ENCODE data around the gene GPR162. TPM values are rescaled to one million over a fixed set of nuclear protein-coding genes. Genes with fewer than 3 reads are reported as not detected.

GPR162 gene
- total RNA-seq, 3 donors from 2014 or later (not counting 1 experiment from before 2014, with no cell fraction given): 0.39 to 2.1 (median 0.68) TPM

DNA sequence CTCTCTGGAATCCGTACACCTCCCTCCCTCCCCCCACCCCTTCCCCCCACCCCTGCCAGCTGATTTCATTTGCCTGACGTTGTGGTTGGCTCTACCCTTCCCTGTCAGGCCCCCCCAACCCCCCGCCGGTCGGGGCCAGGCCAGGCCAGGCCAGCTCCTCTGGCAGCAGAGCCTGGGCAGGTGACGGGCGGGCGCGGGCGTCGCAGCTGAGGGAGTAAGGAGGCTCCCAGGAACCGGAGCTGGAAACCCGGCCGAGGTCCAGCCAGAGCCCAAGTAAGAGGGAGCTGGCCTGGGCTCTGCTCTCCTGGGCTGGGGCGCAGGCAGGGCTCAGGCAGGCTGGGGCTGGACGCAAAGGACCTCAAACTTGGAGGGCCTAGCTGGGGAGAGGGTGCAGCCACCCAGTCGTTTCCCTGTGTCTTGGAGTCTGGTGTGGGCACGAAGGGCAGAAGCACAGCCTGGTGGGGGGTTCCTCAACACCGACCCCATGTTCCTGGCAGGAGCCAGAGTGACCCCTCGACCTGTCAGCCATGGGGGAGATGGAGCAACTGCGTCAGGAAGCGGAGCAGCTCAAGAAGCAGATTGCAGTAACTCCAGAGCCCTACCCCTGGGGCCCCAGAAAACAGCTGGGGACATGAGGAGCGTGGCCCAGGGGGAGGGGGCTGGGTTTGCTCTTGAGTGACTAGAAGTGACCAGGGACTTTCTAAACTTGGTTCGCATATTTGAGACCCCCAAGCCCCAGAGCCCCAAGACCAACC, 19.3 kb downstream of the GPR162 start, which contains the start of gene GNB3:
Gene GNB3, plus strand, starts transcription at position 165 of the 755 bp plus-strand sequence. Its CDS starts 363 bp downstream, at position 528.
- H3K27ac Mint-ChIP-seq: no peak within 1 kb of the TSS
- no peaks in the 10 kb centered on the region for H3K36me3 ChIP-seq (ENCODE audit: control insufficient read depth, insufficient read depth, low read length)
- ATAC-seq (no peak), DNase-seq (no peak)
- H3K4me1 Mint-ChIP-seq: no peaks in the 10 kb centered on the region
- no peaks in the 10 kb centered on the region for H3K9me3 ChIP-seq (ENCODE audit: control insufficient read depth, insufficient read depth, low read length)
- H3K9me3 Mint-ChIP-seq: no peaks in the 10 kb centered on the region
- peaks cover 1% of the 10 kb centered on the region for H3K4me1 ChIP-seq (ENCODE audit: control insufficient read depth, insufficient read depth, low read length)
- no peak within 1 kb of the TSS for H3K4me3 Mint-ChIP-seq
- TF ChIP-seq, protein P1, sequence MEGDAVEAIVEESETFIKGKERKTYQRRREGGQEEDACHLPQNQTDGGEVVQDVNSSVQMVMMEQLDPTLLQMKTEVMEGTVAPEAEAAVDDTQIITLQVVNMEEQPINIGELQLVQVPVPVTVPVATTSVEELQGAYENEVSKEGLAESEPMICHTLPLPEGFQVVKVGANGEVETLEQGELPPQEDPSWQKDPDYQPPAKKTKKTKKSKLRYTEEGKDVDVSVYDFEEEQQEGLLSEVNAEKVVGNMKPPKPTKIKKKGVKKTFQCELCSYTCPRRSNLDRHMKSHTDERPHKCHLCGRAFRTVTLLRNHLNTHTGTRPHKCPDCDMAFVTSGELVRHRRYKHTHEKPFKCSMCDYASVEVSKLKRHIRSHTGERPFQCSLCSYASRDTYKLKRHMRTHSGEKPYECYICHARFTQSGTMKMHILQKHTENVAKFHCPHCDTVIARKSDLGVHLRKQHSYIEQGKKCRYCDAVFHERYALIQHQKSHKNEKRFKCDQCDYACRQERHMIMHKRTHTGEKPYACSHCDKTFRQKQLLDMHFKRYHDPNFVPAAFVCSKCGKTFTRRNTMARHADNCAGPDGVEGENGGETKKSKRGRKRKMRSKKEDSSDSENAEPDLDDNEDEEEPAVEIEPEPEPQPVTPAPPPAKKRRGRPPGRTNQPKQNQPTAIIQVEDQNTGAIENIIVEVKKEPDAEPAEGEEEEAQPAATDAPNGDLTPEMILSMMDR (IDR thresholded peaks at IDR 0.05): no peak
- 86% methylated on average over 24 of the region's 24 CpGs for WGBS (ENCODE audit: insufficient coverage)
- H3K27me3 Mint-ChIP-seq (ENCODE audit: low read depth in 2 of 2): no peaks in the 10 kb centered on the region
- H3K4me3 ChIP-seq (ENCODE audit: low read length): no peak within 1 kb of the TSS
- intact Hi-C loops (cut with micrococcal nuclease): no loop called here
- no peaks in the 10 kb centered on the region for H3K36me3 Mint-ChIP-seq
- no peak within 1 kb of the TSS for H3K27ac ChIP-seq (ENCODE audit: low read length)
- no peaks in the 10 kb centered on the region for H3K27me3 ChIP-seq (ENCODE audit: control insufficient read depth, insufficient read depth, low read length)

DNA sequence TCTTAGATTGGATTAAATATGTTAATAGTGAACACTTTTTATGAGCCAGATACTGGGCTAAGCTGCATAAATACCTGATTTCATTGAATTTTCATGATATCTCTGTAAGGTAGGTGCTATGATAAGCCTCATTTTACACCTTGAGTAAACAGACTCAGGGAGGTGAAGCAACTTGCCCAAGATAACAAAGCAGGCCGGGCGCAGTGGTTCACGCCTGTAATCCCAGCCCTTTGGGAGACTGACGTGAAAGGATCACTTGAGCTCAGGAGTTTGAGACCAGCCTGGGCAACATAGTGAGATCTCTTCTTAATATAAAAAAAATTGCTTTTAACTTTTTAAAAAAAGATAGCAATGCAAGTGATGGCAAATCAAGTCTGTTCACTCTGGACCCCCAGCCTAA, 20.5 kb downstream of the GPR162 start:
- no peak overlapping the region for H3K27ac Mint-ChIP-seq
- H3K4me1 Mint-ChIP-seq: no peaks in the 10 kb centered on the region
- no peak for DNase-seq
- H3K9me3 Mint-ChIP-seq: no peaks in the 10 kb centered on the region
- Histone ChIP-seq H3K36me3 (ENCODE audit: control insufficient read depth, insufficient read depth, low read length) (no peaks in the 10 kb centered on the region), H3K9me3 (ENCODE audit: control insufficient read depth, insufficient read depth, low read length) (no peaks in the 10 kb centered on the region), H3K4me1 (ENCODE audit: control insufficient read depth, insufficient read depth, low read length) (no peaks in the 10 kb centered on the region), H3K4me3 (ENCODE audit: low read length) (no peak overlapping the region), H3K27ac (ENCODE audit: low read length) (no peak overlapping the region), H3K27me3 (ENCODE audit: control insufficient read depth, insufficient read depth, low read length) (no peaks in the 10 kb centered on the region)
- no peaks in the 10 kb centered on the region for H3K36me3 Mint-ChIP-seq
- intact Hi-C loops (cut with micrococcal nuclease): no loop called here
- TF ChIP-seq, protein P1 (IDR thresholded peaks at IDR 0.05): no peak
- no peak overlapping the region for H3K4me3 Mint-ChIP-seq
- 96% methylated on average over 4 of the region's 4 CpGs for WGBS (ENCODE audit: insufficient coverage)
- no peak for ATAC-seq
- no peaks in the 10 kb centered on the region for H3K27me3 Mint-ChIP-seq (ENCODE audit: low read depth in 2 of 2)

DNA sequence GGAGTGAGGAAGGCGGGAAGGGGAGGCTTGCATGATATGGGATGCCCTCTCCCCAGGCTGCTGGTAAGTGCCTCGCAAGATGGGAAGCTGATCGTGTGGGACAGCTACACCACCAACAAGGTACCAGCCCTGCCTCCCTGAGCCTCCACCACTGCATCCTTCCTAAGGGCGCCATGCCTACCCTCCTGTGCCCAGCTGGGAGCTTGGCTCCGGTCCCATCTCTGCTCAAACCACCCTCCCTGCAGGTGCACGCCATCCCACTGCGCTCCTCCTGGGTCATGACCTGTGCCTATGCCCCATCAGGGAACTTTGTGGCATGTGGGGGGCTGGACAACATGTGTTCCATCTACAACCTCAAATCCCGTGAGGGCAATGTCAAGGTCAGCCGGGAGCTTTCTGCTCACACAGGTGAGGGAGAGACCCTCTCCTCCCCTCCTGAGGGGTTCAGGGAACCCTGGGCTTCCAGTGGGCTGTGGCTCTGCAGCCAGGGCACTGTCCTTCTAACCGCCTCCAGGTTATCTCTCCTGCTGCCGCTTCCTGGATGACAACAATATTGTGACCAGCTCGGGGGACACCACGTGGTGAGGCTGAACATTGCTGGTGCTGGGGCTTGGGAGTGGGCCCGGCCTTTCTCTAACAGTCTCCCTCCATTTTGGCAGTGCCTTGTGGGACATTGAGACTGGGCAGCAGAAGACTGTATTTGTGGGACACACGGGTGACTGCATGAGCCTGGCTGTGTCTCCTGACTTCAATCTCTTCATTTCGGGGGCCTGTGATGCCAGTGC, 21.7 kb downstream of the GPR162 start:
- DNase-seq: no peak
- no peaks in the 10 kb centered on the region for H3K27me3 Mint-ChIP-seq (ENCODE audit: low read depth in 2 of 2)
- Histone ChIP-seq H3K27ac (ENCODE audit: low read length) (no peak overlapping the region), H3K4me1 (ENCODE audit: control insufficient read depth, insufficient read depth, low read length) (no peaks in the 10 kb centered on the region), H3K4me3 (ENCODE audit: low read length) (no peak overlapping the region), H3K27me3 (ENCODE audit: control insufficient read depth, insufficient read depth, low read length) (no peaks in the 10 kb centered on the region), H3K36me3 (ENCODE audit: control insufficient read depth, insufficient read depth, low read length) (no peaks in the 10 kb centered on the region), H3K9me3 (ENCODE audit: control insufficient read depth, insufficient read depth, low read length) (no peaks in the 10 kb centered on the region)
- H3K27ac Mint-ChIP-seq: no peak overlapping the region
- 90% methylated on average over 16 of the region's 16 CpGs for WGBS (ENCODE audit: insufficient coverage)
- H3K4me1 Mint-ChIP-seq: no peaks in the 10 kb centered on the region
- no peaks in the 10 kb centered on the region for H3K9me3 Mint-ChIP-seq
- TF ChIP-seq, protein P1 (IDR thresholded peaks at IDR 0.05): no peak
- no peak for ATAC-seq
- H3K36me3 Mint-ChIP-seq: no peaks in the 10 kb centered on the region
- intact Hi-C loops (cut with micrococcal nuclease): no loop called here
- H3K4me3 Mint-ChIP-seq: no peak overlapping the region
